Prostate gland (tissue), 2 donors: ENCODE data around the gene COG5.

Source experiments
- POLR2A ChIP-seq: fragments of 450-650 bp; IDR thresholded peaks from one replicate; pipeline ENCODE4 v1.6.1; 2016; ENCODE audit warnings: antibody characterized with exemption, mild to moderate bottlenecking
- POLR2AphosphoS5 ChIP-seq: sonication (generic); formaldehyde crosslinking; IDR thresholded peaks from one replicate; pipeline ENCODE4 v1.6.1; 2017; ENCODE audit warnings: antibody characterized with exemption
- TF ChIP-seq, protein P1 (sequence below), 4 experiments: fragments of 200-600 bp in 2 of 4; fragments of 450-650 bp in 2 of 4; sonication (generic) in 2 of 4; IDR thresholded peaks; 1 replicate in 3 of 4; 2 replicates in 1 of 4; pipeline ENCODE4 v1.5.1; 2016 to 2019; ENCODE audit warnings: antibody characterized with exemption in 4 of 4, mild to moderate bottlenecking in 2 of 4, moderate library complexity in 2 of 4

DNA sequence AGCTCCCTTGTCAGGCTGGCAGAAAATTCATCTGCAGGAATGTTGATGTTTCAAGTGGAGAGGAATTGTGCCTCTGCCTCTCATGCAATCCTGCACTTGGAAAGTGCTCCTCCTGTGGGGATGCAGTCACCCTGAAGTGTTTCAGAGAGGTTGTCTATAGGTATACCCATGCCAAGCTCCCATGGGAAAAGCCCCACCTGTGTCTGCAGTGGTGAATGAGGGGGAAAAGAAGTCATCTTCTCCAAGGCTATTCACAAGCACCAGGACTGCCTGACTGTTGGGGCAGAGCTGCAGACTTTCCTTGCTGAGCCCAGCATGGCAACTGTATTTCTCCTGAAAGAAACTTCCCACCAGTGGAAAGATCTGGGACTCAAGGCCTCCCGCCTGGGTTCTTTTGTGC is 58.4 kb downstream of the COG5 start:
- TF ChIP-seq, protein P1, sequence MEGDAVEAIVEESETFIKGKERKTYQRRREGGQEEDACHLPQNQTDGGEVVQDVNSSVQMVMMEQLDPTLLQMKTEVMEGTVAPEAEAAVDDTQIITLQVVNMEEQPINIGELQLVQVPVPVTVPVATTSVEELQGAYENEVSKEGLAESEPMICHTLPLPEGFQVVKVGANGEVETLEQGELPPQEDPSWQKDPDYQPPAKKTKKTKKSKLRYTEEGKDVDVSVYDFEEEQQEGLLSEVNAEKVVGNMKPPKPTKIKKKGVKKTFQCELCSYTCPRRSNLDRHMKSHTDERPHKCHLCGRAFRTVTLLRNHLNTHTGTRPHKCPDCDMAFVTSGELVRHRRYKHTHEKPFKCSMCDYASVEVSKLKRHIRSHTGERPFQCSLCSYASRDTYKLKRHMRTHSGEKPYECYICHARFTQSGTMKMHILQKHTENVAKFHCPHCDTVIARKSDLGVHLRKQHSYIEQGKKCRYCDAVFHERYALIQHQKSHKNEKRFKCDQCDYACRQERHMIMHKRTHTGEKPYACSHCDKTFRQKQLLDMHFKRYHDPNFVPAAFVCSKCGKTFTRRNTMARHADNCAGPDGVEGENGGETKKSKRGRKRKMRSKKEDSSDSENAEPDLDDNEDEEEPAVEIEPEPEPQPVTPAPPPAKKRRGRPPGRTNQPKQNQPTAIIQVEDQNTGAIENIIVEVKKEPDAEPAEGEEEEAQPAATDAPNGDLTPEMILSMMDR (IDR thresholded peaks at IDR 0.05), result no peak
- TF ChIP-seq POLR2A (no peak), POLR2AphosphoS5 (no peak)
